Fibroblast of skin of back (primary cell): ENCODE results near the gene HSPE1.
"Not testable (repeated sequence)": the region's sequence is repeated elsewhere in the genome, so short reads cannot be mapped to it uniquely, and the experiment has no call there.

ENCODE experiments used
- DNase-seq: peaks from one replicate; pipeline ENCODE4 v3.0.0-alpha.2; 2013

Gene HSPE1

DNA sequence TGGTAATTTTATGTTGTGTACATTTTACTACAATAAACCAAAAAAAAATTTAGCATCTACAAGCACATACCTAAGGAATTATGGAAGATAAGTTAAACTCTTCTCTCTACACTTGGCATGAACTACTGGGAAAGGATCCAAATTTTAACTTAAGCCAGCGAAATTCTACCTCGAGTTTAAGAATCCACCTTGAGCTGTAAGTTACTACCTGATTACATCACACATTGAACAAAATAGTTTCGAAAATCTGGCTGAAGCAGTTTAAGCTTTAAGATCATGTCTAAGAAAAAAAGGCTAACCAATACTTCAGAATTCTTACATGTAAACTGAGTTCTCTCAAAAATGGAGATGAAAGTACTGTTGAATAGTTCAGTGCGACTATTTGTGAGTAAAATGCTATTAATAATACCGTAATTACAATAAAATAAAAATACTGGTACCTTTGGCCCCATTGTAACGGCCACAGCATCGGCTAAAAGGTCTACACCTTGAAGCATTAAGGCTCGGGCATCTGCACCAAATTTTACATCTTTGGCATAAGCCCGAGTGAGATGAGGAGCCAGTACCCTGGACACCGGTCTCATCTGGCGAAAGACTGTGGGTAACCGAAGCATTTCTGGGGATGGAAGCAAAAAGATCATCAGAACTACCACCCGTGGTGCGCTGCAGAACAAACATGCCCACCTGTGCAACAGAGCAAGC lies 1.8 kb upstream of the HSPE1 start:
- no peak for DNase-seq

DNA sequence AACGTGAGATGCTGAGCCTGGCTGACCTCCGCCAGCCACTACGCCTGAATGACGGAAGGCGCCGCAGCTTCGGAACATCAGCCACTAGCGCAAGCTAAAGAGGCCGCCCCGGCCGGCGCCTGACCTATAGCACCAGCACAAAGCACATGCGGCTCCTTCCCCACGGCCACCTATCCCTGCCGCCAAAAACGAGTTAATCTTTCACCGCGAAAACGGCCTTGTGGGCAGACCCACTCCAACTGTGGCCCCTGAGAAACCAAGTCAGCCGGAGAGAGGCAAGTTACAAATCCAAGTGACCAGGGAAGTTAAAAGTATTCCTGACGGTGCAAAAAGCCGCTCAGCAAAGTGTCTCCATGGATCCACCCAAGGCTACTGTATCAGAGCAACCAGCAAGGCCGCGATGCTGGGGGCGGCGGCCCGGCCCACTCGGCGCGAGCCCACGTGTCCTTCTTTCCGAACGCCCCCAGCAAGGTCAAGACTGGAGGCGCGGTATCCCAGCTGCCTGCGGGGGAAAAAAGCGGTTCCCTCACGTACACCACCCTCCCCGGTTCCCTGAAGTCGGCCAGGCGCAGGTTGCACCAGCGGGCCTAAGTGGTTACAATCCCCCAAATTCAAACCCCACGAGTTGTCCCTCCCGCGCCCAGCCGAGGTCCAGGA lies 1.1 kb upstream of the HSPE1 start:
- DNase-seq: peak; percentile 42

DNA sequence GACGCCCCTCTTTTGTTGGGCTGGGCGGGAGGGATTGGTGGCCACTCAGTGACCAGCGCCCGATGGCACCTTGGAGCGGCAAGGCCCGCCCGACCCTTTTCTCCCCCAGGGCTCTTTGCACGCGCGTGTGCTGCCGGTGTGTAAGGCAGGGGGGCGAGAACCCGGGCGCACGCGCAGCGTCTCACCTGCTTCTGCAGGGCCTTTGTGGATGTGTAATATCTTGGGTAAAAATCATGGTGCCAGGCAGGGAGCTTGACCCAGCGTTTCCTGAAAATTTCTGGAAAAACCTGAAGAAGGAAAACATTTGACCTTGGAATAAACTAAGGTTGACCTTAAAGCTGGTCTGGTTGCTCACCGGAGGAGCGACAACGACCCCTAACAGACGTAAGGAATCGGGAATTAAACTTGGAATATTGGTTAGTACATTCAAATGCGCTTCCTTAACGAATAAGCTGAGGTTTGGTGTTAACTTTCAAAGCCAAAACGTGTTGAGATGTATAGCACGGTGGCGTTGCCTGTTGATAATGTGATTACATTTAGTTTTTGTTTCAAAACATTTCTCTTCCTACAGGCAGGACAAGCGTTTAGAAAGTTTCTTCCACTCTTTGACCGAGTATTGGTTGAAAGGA lies 438 bp downstream of the HSPE1 start:
- no peak for DNase-seq

DNA sequence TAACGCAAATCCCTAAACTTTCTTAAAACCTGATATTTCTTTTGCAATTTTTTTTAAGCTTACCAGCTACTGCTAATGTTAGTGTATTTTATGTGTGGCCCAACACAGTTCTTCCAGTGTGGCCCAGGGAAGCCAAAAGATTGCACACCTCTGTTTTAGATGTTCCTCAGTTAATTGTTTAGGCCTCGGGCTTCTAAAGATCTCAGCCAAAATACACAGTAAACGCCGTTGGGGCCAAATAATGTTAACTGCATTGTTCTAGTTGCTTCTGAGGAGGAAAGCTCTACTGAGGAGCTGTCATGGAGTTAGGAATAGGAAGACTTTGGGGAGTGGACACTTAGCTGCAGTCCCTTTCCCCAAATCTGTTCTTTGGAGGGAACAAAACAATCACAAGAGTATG lies 2.0 kb downstream of the HSPE1 start:
- DNase-seq: no peak

DNA sequence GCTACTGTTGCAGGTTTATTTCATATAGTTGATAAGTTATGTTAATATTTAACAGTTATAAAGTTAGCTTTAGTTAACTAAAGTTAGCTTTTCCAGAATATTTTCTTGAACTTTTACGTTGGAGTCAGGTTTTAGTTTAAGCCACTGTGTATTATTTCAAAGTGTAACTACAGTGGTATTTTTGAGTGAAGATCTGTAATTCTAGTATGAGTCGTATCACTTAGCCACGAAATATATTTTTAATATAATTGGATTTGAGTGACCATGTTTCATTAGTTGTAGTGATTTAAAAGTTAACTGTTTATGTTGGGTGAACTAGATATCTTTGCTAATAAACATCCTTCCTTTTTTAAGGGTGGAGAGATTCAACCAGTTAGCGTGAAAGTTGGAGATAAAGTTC lies 2.5 kb downstream of the HSPE1 start:
- no peak for DNase-seq

DNA sequence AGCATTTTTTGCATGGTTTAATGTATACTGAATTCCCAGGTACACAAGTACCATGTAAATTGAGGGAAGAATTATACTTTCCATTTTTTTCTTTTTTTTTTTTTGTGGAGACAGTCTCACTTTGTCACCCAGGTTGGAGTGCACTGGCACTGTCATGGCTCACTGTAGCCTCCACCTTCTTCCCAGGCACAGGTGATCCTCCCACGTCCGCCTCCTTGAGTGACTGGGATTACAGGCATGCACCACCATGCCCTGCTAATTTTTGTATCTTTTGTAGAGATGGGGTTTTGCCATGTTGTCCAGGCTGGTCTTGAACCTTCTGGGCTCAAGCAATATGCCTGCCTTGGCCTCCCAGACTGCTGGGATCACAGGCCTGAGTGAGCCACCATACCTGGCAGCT lies 3.8 kb downstream of the HSPE1 start:
- no peak for DNase-seq

DNA sequence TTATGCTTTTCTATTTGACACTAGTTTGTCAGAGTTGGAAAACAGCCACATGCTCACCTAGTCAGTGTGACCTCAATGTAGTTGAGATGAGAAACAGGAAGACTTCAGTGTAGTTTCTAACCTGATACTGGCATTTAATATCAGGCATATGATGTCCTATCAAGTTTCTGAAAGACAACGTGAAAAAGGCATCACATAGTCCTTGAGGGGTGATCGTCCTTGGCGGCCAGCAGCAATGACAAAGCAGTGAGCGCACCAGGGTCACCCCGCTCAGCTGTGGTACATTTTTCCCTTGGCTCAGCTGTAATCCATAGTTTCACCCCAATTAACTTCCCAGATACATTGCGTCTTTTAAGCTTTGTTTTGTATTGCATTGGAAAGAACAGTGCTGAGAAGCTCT lies 4.3 kb downstream of the HSPE1 start:
- no peak for DNase-seq

DNA sequence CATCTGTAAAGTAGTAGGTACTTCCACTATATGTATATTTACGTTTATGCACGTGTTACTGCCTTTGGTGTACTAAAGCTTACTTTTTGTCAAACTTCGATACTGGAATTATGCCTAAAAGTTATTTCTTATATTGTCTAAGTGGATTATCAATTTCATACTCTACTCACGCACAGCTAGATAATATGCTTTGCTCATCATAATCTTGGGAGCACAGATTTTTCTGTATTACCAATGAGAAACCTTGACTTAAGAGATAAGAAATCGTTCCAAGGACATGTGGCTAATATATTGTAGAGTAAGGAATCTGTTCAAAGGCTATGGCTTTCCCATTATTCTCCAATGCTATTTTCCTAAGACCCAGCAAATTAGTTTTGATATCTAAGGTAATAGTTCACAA lies 6.5 kb downstream of the HSPE1 start:
- DNase-seq: no peak

DNA sequence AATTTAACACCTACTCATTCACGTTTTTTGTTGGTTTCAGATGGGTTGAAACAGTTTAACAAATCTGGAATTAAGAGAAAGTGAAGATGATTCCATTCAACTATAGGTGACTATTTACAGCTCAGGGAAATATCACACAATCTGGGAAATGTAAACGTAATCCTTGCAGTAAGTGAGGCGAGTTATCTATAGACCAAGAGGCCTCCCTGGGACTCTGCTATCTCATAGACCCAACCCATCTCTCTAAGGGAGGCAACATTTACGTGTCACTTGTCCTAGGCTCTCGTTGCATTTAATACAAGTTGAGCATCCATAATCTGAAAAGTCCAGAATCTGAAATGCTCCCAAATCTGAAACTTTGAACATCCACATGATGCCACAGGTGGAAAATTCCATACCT lies 13.7 kb downstream of the HSPE1 start:
- DNase-seq: no peak

DNA sequence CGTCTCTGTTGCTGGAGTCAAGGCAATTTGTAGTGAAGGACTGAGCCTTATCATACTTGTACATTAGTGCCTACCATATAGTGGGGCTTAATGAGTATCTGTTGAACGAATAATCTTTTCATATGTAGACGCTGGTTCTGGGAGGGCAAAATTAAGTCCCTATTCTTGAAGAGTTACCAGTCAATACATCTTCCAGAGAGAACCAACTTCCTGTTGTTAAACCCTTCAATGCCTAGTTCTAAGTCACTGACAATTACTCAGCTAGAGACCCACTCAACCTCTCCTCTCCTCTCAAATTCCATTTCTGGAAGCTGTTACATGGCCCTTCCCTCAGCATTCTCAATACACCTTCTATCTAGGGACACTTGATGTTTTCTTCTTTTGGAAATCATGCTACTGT lies 14.6 kb downstream of the HSPE1 start:
- no peak for DNase-seq

DNA sequence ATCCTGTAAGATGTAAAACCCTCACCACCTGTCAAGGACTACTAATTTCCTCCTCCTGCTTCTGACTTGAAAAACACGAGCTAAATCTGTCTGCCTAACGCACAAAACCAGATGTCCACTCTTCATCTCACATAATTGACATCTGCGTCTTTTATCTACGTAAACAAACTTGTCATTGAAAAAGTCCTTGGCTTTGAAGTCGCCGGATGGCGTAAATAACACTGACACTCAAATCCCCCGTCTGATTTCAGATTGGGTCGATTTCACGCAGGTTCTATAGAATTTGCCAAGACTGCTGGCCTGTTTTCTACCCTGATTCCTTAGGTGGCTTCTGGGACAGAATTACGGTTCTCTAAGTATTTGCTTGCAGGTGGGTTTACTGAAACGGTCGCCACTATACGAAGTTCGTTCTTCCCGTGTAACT lies 15.1 kb downstream of the HSPE1 start:
- no peak for DNase-seq

DNA sequence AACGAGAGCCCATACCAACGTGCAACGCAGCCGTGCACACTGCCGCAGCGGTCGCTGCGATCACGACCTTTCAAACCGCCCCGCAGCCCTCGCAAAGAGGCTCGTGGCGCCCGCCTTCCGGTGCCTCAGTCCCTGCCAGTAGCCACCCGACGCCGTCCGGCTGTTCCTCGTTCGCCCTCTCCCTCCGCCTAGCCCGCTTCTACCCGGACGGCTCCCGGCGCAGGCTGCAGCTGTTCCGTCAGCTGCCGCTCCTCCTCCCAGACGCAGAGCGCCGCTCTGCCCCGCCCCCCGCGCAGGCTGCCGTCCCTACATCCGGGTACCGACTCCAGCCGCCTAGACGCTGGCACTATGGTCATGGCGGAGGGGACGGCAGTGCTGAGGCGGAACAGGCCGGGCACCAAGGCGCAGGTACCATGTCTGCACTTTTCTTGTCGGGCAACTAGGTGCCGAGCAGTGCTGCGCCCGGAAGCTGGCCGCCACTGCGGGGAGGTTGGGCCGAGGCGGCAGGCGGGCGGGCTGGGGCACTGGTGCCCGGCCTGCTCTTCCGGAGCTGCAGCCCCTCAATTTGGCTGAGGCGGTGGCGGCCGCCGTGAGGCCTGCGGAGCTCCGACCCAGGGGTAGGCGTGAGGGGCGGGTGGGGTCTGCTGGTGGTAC lies 15.7 kb downstream of the HSPE1 start, which contains the start of gene MOB4:
Gene MOB4 (plus strand): TSS at position 328 of the 654 bp plus-strand sequence. CDS start 21 bp downstream, at position 349.
- DNase-seq: peak; percentile 94

DNA sequence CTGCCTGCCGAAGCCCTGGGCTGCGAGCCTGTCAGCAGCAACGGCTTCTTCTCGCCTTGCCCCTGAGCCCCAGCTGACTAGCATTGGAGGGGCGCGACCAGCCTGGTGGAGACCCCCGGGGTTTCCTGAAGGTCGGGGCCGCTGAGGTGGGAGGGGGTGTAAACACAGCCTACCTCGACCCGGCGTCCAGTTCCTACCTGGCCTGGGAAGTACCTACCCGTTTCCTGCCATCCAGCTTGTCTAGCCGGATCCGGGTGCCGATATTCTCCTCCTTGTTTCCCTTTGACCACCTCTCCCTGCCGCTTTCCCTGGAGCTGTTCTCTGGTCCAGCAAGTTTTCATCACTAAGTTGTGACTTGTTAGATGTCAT lies 16.2 kb downstream of the HSPE1 start:
- peak; percentile 20 for DNase-seq

DNA sequence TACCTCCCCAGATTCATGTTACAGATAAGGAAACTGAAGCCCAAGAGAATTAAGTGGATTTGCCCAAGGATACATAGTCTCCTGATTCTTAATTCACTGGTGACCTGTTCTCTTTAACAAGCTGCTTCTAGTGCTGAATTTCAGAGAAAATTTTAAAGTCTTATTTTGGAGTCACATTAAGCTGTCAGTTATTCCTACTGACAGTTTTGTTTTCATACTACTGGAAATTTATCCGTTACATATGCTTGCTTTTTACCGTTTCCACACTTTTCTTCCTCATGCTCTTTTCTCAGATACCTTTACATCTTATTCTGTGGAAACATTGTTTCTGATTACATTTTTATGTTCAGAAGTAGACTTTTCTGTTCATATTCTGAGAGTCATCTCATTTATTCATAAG lies 17.0 kb downstream of the HSPE1 start:
- DNase-seq: no peak

DNA sequence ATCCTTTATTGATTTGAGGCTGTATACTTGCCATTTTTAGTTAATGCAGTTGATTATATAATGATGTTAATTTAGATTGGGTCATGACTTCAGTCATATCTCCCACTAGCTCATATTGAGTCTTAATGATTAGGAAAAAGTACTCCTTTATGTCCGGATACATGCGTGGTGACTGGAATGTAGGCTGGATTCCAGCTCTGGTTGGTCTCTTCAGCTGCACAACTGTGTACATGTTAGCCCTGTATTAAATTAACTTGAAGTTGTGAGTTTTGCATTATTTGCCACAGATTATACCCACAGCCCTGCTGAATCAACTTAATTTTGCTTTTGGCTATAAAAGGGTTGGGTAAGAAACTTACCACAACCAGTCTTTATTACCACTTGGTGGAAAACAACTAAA lies 38.2 kb downstream of the HSPE1 start:
- no peak for DNase-seq

DNA sequence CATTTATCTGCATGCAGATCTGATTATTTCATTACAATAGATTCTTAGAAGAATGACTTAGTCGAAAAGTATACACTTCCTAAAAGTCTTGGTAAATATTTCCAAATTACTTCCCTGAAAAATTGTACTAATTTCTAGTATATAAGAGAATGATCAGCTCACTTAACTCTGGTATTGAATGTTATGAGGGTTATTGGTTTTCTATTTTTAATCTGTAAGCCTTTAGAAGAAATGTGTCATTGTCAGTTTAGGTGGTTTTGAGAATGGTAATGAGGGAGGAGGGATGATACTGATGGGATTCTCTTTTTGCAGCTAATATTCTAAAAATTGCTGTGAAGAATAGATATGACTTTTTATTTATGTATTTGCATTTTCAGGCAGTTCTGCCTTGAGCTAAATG lies 39.6 kb downstream of the HSPE1 start:
- DNase-seq: no peak

DNA sequence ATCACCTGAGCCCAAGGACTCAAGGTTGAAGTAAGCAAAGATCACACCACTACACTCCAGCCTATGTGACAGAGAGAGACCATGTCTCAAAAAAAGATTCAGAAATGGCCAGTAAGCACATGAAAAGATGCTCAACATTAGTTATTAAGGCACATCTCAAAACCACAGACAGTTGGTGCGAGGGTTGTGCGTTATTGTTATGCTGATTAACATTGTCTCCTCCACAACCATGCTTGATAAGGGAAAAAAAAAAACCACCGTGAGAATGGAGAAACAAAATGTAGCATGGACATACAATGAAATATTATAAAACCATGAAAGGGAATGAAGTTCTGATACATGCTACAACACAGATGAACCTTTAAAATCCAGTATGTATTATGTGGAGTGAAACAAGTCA lies 43.0 kb downstream of the HSPE1 start:
- no peak for DNase-seq

DNA sequence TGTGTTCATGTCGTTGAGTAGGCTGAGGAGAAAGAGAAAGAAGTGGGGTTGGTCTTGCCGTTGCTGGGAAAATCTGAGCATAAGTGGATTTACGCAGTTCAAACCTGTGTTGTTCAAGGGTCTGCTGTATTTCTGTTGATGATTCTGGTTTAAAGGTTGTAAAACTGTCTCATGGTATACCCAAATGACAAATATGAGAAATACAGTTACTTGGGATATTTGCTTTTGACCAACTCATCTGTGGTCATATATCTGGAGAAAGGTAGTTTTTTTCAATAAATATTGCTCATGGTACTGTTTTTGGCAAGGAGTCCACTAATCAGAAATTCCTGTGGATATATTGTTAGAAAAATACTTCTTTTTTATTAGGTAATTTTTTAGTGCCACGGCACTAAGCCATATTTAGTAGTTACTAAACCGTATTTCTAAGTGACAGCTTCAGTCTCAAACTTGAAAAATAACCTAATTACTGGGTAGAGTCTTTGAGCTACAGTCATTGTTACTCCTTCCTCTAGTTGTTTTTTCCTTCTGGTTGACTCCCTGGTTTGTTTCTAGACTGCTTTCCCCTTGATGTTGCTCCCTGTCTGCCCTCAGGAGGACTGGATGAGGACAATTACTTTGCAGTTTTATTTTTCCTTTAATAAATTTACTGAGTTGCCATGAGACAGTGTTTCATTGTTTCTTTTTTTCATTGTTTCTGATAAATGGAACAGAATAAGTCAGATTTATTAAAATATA lies 47.2 kb downstream of the HSPE1 start:
- DNase-seq: no peak

DNA sequence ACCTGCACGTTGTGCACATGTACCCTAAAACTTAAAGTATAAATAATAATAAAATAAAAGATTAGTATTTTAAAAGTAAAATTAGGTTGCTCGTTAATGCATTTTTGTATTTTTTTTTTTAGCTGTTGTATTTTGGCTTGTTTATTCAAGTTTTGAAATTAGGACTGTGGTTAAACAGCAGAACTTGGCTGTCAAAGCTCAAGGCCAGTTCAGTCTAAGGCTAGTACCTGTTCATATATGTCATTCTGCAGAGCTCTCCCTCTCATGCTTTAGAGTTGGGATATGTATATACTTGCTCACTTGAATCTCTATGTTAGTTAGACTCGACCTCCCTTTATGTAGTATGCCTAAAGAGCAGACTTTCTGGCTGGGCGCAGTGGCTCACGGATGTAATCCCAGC lies 48.4 kb downstream of the HSPE1 start:
- DNase-seq: no peak

DNA sequence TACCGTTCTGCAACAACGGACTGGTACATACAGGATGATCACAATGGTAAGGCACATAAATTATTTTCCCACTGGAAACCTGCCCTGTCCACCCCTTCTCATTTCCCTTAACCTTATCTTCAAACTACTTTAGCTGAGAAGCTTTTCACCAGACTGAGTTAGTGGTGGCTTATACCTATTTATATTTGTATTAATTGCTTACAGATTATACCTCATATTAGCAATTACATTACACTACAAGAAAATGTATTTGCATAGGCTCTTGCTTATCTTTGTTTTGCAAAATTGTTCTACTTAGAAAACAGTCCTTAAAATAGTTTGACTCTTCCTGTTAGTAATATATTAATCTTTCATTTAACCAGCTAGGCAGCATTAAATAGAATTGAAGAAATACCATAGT lies 51.1 kb downstream of the HSPE1 start:
- DNase-seq: not testable (repeated sequence)
